Heart right ventricle (tissue), 16 donors: ENCODE results near the gene PHYH. TPM values are rescaled to one million over a fixed set of nuclear protein-coding genes. Genes with fewer than 3 reads are reported as not detected.

ENCODE experiments used
- ATAC-seq, 8 donors: fragments of 200-7000 bp; cut with Tn5 transposase; one replicate each; pipeline ENCODE4 v1.9.1; 2020; ENCODE audit warnings: mild to moderate bottlenecking in 8 of 8, moderate library complexity in 8 of 8, moderate number of reproducible peaks in 1 of 8
- DNase-seq, 2 donors: peaks; one replicate each; pipeline ENCODE4 v3.0.0-alpha.2; 2020
- H3K27ac ChIP-seq, 10 donors: fragments of 200-600 bp; sonication (generic) in 2 of 10; one replicate each; pipeline versions ENCODE4 v1.5.0 to v1.8.0; 2020 to 2022; ENCODE audit warnings: mild to moderate bottlenecking in 3 of 10
- H3K27me3 ChIP-seq, 7 donors: fragments of 200-600 bp; one replicate each; pipeline ENCODE4 v1.8.0; 2021 to 2022; ENCODE audit warnings: mild to moderate bottlenecking in 2 of 7
- H3K36me3 ChIP-seq, 9 donors: fragments of 200-600 bp; sonication (generic) in 1 of 9; one replicate each; pipeline versions ENCODE4 v1.5.0 to v1.8.0; 2020 to 2022; ENCODE audit warnings: mild to moderate bottlenecking in 2 of 9
- H3K4me1 ChIP-seq, 9 donors: fragments of 200-600 bp; sonication (generic) in 1 of 9; one replicate each; pipeline versions ENCODE4 v1.5.0 to v1.8.0; 2020 to 2022; ENCODE audit warnings: mild to moderate bottlenecking in 4 of 9
- H3K4me3 ChIP-seq, 10 donors: fragments of 200-600 bp; sonication (generic) in 2 of 10; one replicate each; pipeline versions ENCODE4 v1.5.0 to v1.8.0; 2020 to 2022; ENCODE audit warnings: mild to moderate bottlenecking in 7 of 10, moderate library complexity in 2 of 10
- H3K9me3 ChIP-seq, 11 donors: fragments of 200-600 bp in 10 of 11; sonication (generic) in 2 of 11; one replicate each; pipeline versions ENCODE4 v1.5.0 to v1.8.0; 2013 to 2022; ENCODE audit warnings: mild to moderate bottlenecking in 2 of 11, control low read depth in 1 of 11, moderate library complexity in 1 of 11
- WGBS, 2 donors: extraction: QIAGEN DNeasy Blood & Tissue Kit; methylation state at CpG; one replicate each; pipeline ENCODE4 v1.1.7; 2013; ENCODE audit warnings: inconsistent platforms in 1 of 2; 5-methylcytosine and 5-hydroxymethylcytosine counted together
- intact Hi-C, 10 donors: fragments of 100-400 bp; cut with DNase I; formaldehyde crosslinking; loops; one replicate each; pipeline versions ENCODE4 v1.11.1 to v1.14.2; 2022
- polyA plus RNA-seq, 2 donors: library from polyadenylated mRNA; stranded (reverse); fragments of 200-250 nt; gene quantifications; one replicate each; pipeline ENCODE4 v1.2.3, GENCODE V29; 2013
- total RNA-seq, 10 donors: library from RNA; stranded (reverse); fragmentation: NEBNext Ultra II Directional in 3 of 10; extraction: Animal tissue kit (Norgen Biotek cat#: 25700) in 3 of 10; gene quantifications; one replicate each; pipeline versions ENCODE4 v1.2.1 to v1.2.4, GENCODE V29; 2021 to 2023
- TF ChIP-seq, protein P1 (sequence below), 9 donors: fragments of 200-600 bp; sonication (generic) in 2 of 9; IDR thresholded peaks; one replicate each; pipeline versions ENCODE4 v1.5.0 to v1.8.0; 2021 to 2022; ENCODE audit warnings: antibody characterized with exemption in 9 of 9, mild to moderate bottlenecking in 5 of 9, moderate library complexity in 1 of 9
- donor health status: Arrhythmogenic right ventricular cardiomyopathy.
- donor health status: ischemic (EF 13 %, LVEDD 7.1; RV severe dilation, severe dysfunction).
- donor health status: healthy with polysubstance abuse.
- donor health status: DM: no; HTN: yes; CAD: no.
- donor health status: DM: no; HTN: no; CAD: no.
- donor health status: ischemic (EF 25% LVEDD 6.9; RV normal size, moderate dysfunction).
- donor health status: ischemic (EF 25% LVEDD 5.7; RV mildly dilated, moderate dysfunction).
- donor health status: healthy.
- donor health status: DM: yes; HTN: yes; CAD: no.
- donor health status: Ischemic cardiomyopathy.
- donor health status: ischemic (EF 35%, LVEDD 5.7; RV mildly dilated, moderate dysfunction).
- donor health status: nonischemic (EF 11% LVEDD 7.7; RV severe dilation, severe dysfunction).
- donor health status: DM: yes; HTN: yes; CAD: no.
- donor health status: PGD.
- donor health status: ischemic (EF 29% LVEDD 5.4; RV normal size, mild dysfunction).
- donor health status: nonischemic (EF 23%, LVEDD 6.1; RV moderate dilation, normal function).

Gene PHYH
- total and polyA plus RNA-seq, 12 donors: 51.1 to 188 (median 154) TPM

DNA sequence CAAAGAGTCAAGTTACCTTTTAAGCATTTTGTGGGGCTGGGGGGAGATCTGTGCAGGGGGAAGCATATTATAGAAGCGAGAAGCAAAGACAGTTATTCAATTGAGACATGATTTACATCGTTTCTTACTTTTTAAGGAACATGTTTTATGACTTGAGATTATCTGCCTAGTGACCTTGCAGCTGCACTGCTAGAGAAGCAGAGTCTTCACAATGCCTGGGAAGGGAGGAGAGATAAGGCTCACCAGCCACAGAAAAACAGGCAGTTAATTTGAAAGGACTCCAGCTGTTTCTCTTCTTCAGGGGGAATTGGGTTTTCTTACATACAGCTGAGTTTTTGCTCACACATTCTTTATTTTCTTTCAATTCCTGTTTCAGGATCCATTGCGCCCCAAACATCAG, 31.0 kb downstream of the PHYH start:
- DNase-seq (no peak), ATAC-seq (no peak)
- H3K27me3 ChIP-seq: peaks cover 0 to 2% (median 0%) of the 10 kb centered on the region in 7 donors

DNA sequence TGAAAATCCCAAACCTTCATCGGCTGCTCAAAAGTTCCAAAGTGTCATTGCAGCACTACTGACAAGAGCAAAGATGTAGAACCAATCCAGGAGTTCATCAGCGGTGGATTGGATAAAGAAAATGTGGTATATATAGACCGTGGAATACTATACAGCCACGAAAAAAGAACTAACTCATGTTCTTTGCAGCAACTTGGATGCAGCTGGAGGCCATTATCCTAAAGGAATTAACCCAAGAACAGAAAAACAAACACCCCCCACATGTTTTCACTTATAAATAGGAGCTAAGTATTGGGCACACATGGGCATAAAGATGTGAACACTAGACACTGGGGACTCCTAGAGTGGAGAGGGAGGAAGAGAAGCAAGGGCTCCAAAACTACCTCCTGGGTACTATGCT, 31.6 kb downstream of the PHYH start:
- intact Hi-C loops: no loop called here
- no peak for DNase-seq
- H3K27ac ChIP-seq: no peak overlapping the region
- TF ChIP-seq, protein P1, sequence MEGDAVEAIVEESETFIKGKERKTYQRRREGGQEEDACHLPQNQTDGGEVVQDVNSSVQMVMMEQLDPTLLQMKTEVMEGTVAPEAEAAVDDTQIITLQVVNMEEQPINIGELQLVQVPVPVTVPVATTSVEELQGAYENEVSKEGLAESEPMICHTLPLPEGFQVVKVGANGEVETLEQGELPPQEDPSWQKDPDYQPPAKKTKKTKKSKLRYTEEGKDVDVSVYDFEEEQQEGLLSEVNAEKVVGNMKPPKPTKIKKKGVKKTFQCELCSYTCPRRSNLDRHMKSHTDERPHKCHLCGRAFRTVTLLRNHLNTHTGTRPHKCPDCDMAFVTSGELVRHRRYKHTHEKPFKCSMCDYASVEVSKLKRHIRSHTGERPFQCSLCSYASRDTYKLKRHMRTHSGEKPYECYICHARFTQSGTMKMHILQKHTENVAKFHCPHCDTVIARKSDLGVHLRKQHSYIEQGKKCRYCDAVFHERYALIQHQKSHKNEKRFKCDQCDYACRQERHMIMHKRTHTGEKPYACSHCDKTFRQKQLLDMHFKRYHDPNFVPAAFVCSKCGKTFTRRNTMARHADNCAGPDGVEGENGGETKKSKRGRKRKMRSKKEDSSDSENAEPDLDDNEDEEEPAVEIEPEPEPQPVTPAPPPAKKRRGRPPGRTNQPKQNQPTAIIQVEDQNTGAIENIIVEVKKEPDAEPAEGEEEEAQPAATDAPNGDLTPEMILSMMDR (IDR thresholded peaks at IDR 0.05): no peak
- H3K4me3 ChIP-seq: no peak overlapping the region
- peaks cover 0 to 4% (median 0%) of the 10 kb centered on the region in 11 donors for H3K9me3 ChIP-seq
- peaks cover 0 to 12% (median 0%) of the 10 kb centered on the region in 9 donors for H3K4me1 ChIP-seq
- H3K36me3 ChIP-seq: no peaks in the 10 kb centered on the region
- H3K27me3 ChIP-seq: peaks cover 0 to 8% (median 0%) of the 10 kb centered on the region in 7 donors
- 74 to 97% methylated on average over 4 of the region's 4 CpGs for WGBS, 2 donors
- no peak for ATAC-seq

More for the DNA sequence above, 31.0 kb downstream of the PHYH start:
- intact Hi-C loops: no loop called here
- H3K9me3 ChIP-seq: peaks cover 0 to 4% (median 0%) of the 10 kb centered on the region in 11 donors
- H3K27ac ChIP-seq: peak overlapping the region in 1 of 10 donors; percentile 44
- peaks cover 0 to 12% (median 0%) of the 10 kb centered on the region in 9 donors for H3K4me1 ChIP-seq
- no peaks in the 10 kb centered on the region for H3K36me3 ChIP-seq
- TF ChIP-seq, protein P1 (IDR thresholded peaks at IDR 0.05): no peak
- 30 to 62% methylated on average over 3 of the region's 3 CpGs for WGBS, 2 donors
- H3K4me3 ChIP-seq: no peak overlapping the region

DNA sequence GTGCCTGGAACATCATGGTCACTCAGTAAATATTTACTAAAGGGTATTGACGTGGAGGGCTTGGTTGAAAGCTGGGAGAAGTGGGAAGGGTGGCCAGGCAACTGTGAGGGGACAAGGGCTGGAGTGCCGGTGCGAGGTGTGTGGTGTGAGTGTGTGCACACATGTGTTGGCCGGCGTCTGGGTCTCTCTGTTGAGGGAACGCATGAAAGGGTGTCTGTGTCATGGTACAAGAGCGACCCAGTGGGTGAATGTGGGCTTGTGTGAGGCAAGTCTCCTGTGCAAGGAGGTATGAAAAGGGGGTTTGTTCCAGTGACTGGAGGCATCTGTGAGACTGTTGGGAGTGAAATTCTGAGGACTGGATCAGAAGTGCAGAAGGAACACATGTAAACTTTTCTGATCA, 36.3 kb downstream of the PHYH start:
- intact Hi-C loops: no loop called here
- DNase-seq (no peak), ATAC-seq (no peak)
- WGBS, 2 donors: 79 to 90% methylated on average over 7 of the region's 7 CpGs
- Histone ChIP-seq H3K36me3 (no peaks in the 10 kb centered on the region), H3K27ac (no peak overlapping the region), H3K9me3 (peaks cover 0 to 4% (median 0%) of the 10 kb centered on the region in 11 donors), H3K27me3 (peaks cover 0 to 10% (median 0%) of the 10 kb centered on the region in 7 donors), H3K4me3 (no peak overlapping the region), H3K4me1 (no peaks in the 10 kb centered on the region)
- TF ChIP-seq, protein P1 (IDR thresholded peaks at IDR 0.05): no peak

DNA sequence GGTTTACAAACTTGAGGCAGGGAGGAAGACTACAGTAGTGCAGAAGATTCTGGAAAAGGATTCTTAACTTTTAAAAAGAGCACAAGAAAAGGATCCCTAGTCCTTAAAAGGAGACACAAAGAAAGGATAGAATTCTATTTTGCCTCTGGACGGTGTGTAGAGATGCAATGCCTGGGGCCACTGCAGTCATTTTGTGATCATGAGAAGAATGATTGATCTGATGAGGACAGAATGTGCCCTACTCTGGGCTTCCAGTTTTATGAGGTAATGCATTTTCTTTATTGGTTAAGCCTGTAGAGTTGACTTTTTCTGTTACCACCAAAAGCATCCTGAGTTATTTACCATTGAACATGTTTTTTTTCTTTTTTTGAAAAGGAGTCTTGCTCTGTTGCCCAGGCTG, 37.4 kb downstream of the PHYH start:
- H3K9me3 ChIP-seq: peaks cover 0 to 3% (median 0%) of the 10 kb centered on the region in 11 donors
- ATAC-seq (no peak), DNase-seq (no peak)
- no peaks in the 10 kb centered on the region for H3K4me1 ChIP-seq
- peaks cover 0 to 10% (median 0%) of the 10 kb centered on the region in 7 donors for H3K27me3 ChIP-seq
- H3K4me3 ChIP-seq: no peak overlapping the region
- no peaks in the 10 kb centered on the region for H3K36me3 ChIP-seq
- H3K27ac ChIP-seq: no peak overlapping the region
- TF ChIP-seq, protein P1 (IDR thresholded peaks at IDR 0.05): no peak
- 91 to 100% methylated on average over 1 of the region's 1 CpG for WGBS, 2 donors
- intact Hi-C loops: no loop called here
